B cell (primary cell): ENCODE data around the gene GATAD2B. TPM values are rescaled to one million over a fixed set of nuclear protein-coding genes. Genes with fewer than 3 reads are reported as not detected.
"Not testable (repeated sequence)": the region's sequence is repeated elsewhere in the genome, so short reads cannot be mapped to it uniquely, and the experiment has no call there.

ENCODE experiments used
- ATAC-seq: fragments of 200-7000 bp; cut with Tn5 transposase; one replicate; pipeline ENCODE4 v1.10.0; 2021; ENCODE audit warnings: low read depth, mild to moderate bottlenecking, moderate number of reproducible peaks, moderate library complexity
- CTCF ChIA-PET: fragments of 350-600 bp; sonication (Branson Sonifier 250); formaldehyde crosslinking; loops from one replicate; lab custom pipeline; 2021; ENCODE audit warnings: antibody characterized with exemption, inconsistent platforms; lab: Charles Lee
- POLR2A ChIA-PET: fragments of 350-600 bp; sonication (Branson Sonifier 250); formaldehyde crosslinking; loops from one replicate; lab custom pipeline; 2021; ENCODE audit warnings: antibody characterized with exemption; lab: Charles Lee
- DNase-seq: peaks from one replicate; pipeline ENCODE4 v3.0.0; 2013
- H2AFZ ChIP-seq: 2 replicates; pipeline ENCODE4 v1.6.1; 2012; ENCODE audit warnings: mild to moderate bottlenecking, low read depth, low read length; ENCODE audit not compliant: insufficient read depth, poor library complexity, severe bottlenecking
- H3K27ac ChIP-seq, 2 donors: 1 replicate in 1 of 2; 2 replicates in 1 of 2; pipeline ENCODE4 v1.5.1; 2012 to 2013; ENCODE audit warnings: low read length in 2 of 2, mild to moderate bottlenecking in 2 of 2, moderate library complexity in 1 of 2
- H3K27me3 ChIP-seq, 4 experiments: fragments of 200-600 bp in 1 of 4; sonication (generic) in 1 of 4; replicated peaks in 1 of 4; 1 replicate in 2 of 4; 2 replicates in 2 of 4; pipeline versions ENCODE4 v1.6.1 to v1.7.0; 2013 to 2016; ENCODE audit warnings: low read length in 3 of 4, mild to moderate bottlenecking in 2 of 4, mixed read lengths in 1 of 4, moderate library complexity in 1 of 4; ENCODE audit not compliant: insufficient read depth in 4 of 4, control insufficient read depth in 3 of 4; ENCODE audit errors: control extremely low read depth in 1 of 4
- H3K36me3 ChIP-seq, 2 experiments: replicated peaks in 1 of 2; 1 replicate in 1 of 2; 2 replicates in 1 of 2; pipeline versions ENCODE4 v1.6.1 to v1.7.1; 2013; ENCODE audit warnings: low read length in 1 of 2; ENCODE audit not compliant: insufficient read depth in 2 of 2, control insufficient read depth in 1 of 2; ENCODE audit errors: control extremely low read depth in 1 of 2, extremely low read depth in 1 of 2
- H3K4me1 ChIP-seq, 2 donors: fragments of 200-600 bp in 1 of 2; sonication (generic) in 1 of 2; 1 replicate in 1 of 2; 2 replicates in 1 of 2; pipeline versions ENCODE4 v1.5.1 to v1.6.1; 2013 to 2017; ENCODE audit warnings: low read length in 2 of 2; ENCODE audit not compliant: control insufficient read depth in 2 of 2, insufficient read depth in 2 of 2
- H3K4me2 ChIP-seq: replicated peaks from 2 replicates; pipeline ENCODE3; 2012; ENCODE audit warnings: mild to moderate bottlenecking, low read depth, low read length; ENCODE audit not compliant: poor library complexity, severe bottlenecking
- H3K4me3 ChIP-seq, 5 experiments: fragments of 200-600 bp in 1 of 5; sonication (generic) in 1 of 5; 1 replicate in 3 of 5; 2 replicates in 2 of 5; pipeline versions ENCODE4 v1.5.1 to v1.7.0; 2011 to 2016; ENCODE audit warnings: low read length in 4 of 5, mild to moderate bottlenecking in 4 of 5, low read depth in 2 of 5, control low read depth in 1 of 5, moderate library complexity in 1 of 5; ENCODE audit not compliant: insufficient read depth in 1 of 5; ENCODE audit errors: control extremely low read depth in 1 of 5, extremely low read depth in 1 of 5
- H3K79me2 ChIP-seq: fragments of 200-600 bp; sonication (generic); one replicate; pipeline ENCODE4 v1.6.0; 2016; ENCODE audit warnings: low read length; ENCODE audit not compliant: control insufficient read depth, insufficient read depth
- H3K9ac ChIP-seq: fragments of 200-600 bp; sonication (generic); 2 replicates; pipeline ENCODE4 v1.6.1; 2017; ENCODE audit warnings: mild to moderate bottlenecking, low read length, moderate library complexity
- H3K9me3 ChIP-seq, 3 donors: one replicate each; pipeline versions ENCODE4 v1.6.1 to v1.7.1; 2013; ENCODE audit warnings: low read length in 2 of 3; ENCODE audit not compliant: control insufficient read depth in 2 of 3, insufficient read depth in 1 of 3; ENCODE audit errors: control extremely low read depth in 1 of 3
- H4K20me1 ChIP-seq: 2 replicates; pipeline ENCODE4 v1.6.0; 2012; ENCODE audit warnings: mild to moderate bottlenecking, low read length; ENCODE audit not compliant: insufficient read depth, control insufficient read depth, poor library complexity, severe bottlenecking
- H3K27ac Mint-ChIP-seq: one replicate; pipeline ENCODE4 v1.8.0; 2021; ENCODE audit warnings: mixed read lengths
- H3K27me3 Mint-ChIP-seq: one replicate; pipeline ENCODE4 v1.8.0; 2021; ENCODE audit warnings: mixed read lengths
- H3K4me1 Mint-ChIP-seq: one replicate; pipeline ENCODE4 v1.8.0; 2021; ENCODE audit warnings: mixed read lengths
- H3K4me3 Mint-ChIP-seq: one replicate; pipeline ENCODE4 v1.8.0; 2021; ENCODE audit warnings: mixed read lengths
- H3K9me3 Mint-ChIP-seq: one replicate; pipeline ENCODE4 v1.8.0; 2022; ENCODE audit warnings: mixed read lengths; ENCODE audit not compliant: insufficient read depth
- CTCF ChIP-seq: fragments of 200-600 bp; IDR thresholded peaks from one replicate; pipeline ENCODE4 v1.8.0; 2022; ENCODE audit warnings: antibody characterized with exemption, mild to moderate bottlenecking
- EZH2 ChIP-seq: IDR thresholded peaks from 2 replicates; pipeline ENCODE4 v1.6.1; 2012; ENCODE audit warnings: borderline replicate concordance, low read depth, mild to moderate bottlenecking, moderate library complexity, low read length; ENCODE audit not compliant: insufficient read depth, poor library complexity, severe bottlenecking
- WGBS: methylation state at CpG from one replicate; pipeline ENCODE4 v1.1.5; 2013; ENCODE audit warnings: missing lambda C conversion rate; ENCODE audit not compliant: insufficient coverage; 5-methylcytosine and 5-hydroxymethylcytosine counted together
- intact Hi-C: fragments of 100-400 bp; cut with micrococcal nuclease; formaldehyde crosslinking; loops from one replicate; pipeline ENCODE4 v1.10.0; 2022
- polyA plus RNA-seq: library from polyadenylated mRNA; depleted of rRNA; stranded (reverse); fragments of >200 nt; gene quantifications from 2 replicates; pipeline ENCODE4 v1.2.3, GENCODE V29; 2012
- total RNA-seq, 2 donors: library from RNA; stranded (reverse); fragments of 120-200 nt in 1 of 2; gene quantifications; 1 replicate in 1 of 2; 2 replicates in 1 of 2; pipeline versions ENCODE4 v1.2.3 to v1.2.4, GENCODE V29; 2013 to 2022

GATAD2B gene
- total and polyA plus RNA-seq, 2 donors (not counting 1 experiment from before 2014, with no cell fraction given) = 16.7 to 105 TPM

- Histone ChIP-seq H4K20me1 (peaks cover 80% of the 10 kb centered on the region), H3K4me1 (peaks cover 13 to 22% of the 10 kb centered on the region in 2 donors), H3K36me3 (peaks cover 0 to 20% of the 10 kb centered on the region in 2 experiments), H3K79me2 (peaks cover 99% of the 10 kb centered on the region)
- H3K4me3 ChIP-seq, DNase-seq, H3K9me3 Mint-ChIP-seq, H3K9me3 ChIP-seq, H3K9ac ChIP-seq, H3K27ac Mint-ChIP-seq, H3K27me3 Mint-ChIP-seq, H3K4me3 Mint-ChIP-seq, intact Hi-C loops, H3K27ac ChIP-seq, ATAC-seq, H2AFZ ChIP-seq, CTCF ChIA-PET, H3K4me2 ChIP-seq, H3K27me3 ChIP-seq: not testable (repeated sequence)
- WGBS = no CpG with 5 or more reads among the region's 7 CpGs
- POLR2A ChIA-PET = interaction anchor here (0.6 kb wide), 2 partner anchors 105 to 603 kb away, joined by 5 to 6 read pairs; no protein-coding TSS in a partner anchor
- H3K4me1 Mint-ChIP-seq = peaks cover 43% of the 10 kb centered on the region
Observed at GRCh38 chr1:153891042-153891441, 31.7 kb downstream of the GATAD2B start.

- H3K9me3 Mint-ChIP-seq = no peaks in the 10 kb centered on the region
- H3K9me3 ChIP-seq = no peaks in the 10 kb centered on the region
- no peak overlapping the region for H3K4me3 ChIP-seq
- intact Hi-C loops = no loop called here
- H3K4me2 ChIP-seq = peak overlapping the region; percentile 12
- no peaks in the 10 kb centered on the region for H3K27me3 ChIP-seq
- peak overlapping the region; percentile 14 for H3K4me3 Mint-ChIP-seq
- peak overlapping the region; percentile 4 for H3K9ac ChIP-seq
- no peak for TF ChIP-seq EZH2
- TF ChIP-seq CTCF = no peak
- H3K4me1 Mint-ChIP-seq = peaks cover 39% of the 10 kb centered on the region
- peaks cover 6 to 15% of the 10 kb centered on the region in 2 donors for H3K4me1 ChIP-seq
- WGBS = no CpG with 5 or more reads among the region's 3 CpGs
- H3K27me3 Mint-ChIP-seq = no peaks in the 10 kb centered on the region
- peaks cover 88% of the 10 kb centered on the region for H4K20me1 ChIP-seq
- peak overlapping the region; percentile 10 for H3K27ac Mint-ChIP-seq
- no peak overlapping the region for H2AFZ ChIP-seq
- ATAC-seq (no peak), DNase-seq (no peak)
- H3K27ac ChIP-seq = peak overlapping the region in 1 of 2 donors; percentile 62
- H3K36me3 ChIP-seq = peaks cover 0 to 23% of the 10 kb centered on the region in 2 experiments
- peaks cover 100% of the 10 kb centered on the region for H3K79me2 ChIP-seq
- ChIA-PET CTCF (interaction anchor here (0.5 kb wide), 1 partner anchor 49 kb away, joined by 3 read pairs; no protein-coding TSS in a partner anchor), POLR2A (no interaction called here)
Observed at GRCh38 chr1:153888533-153888932, 34.2 kb downstream of the GATAD2B start.
